Ovary (tissue), 3 donors: ENCODE measurements around the gene ABTB2.

Source experiments
- POLR2A ChIP-seq: fragments of 450-650 bp; IDR thresholded peaks from one replicate; pipeline ENCODE4 v1.6.1; 2017; ENCODE audit warnings: antibody characterized with exemption, mild to moderate bottlenecking, moderate library complexity
- TF ChIP-seq, protein P1 (sequence below), 3 donors: fragments of 450-650 bp in 2 of 3; fragments of 200-600 bp in 1 of 3; IDR thresholded peaks; one replicate each; pipeline versions ENCODE4 v1.5.1 to v1.8.0; 2016 to 2022; ENCODE audit warnings: antibody characterized with exemption in 3 of 3, mild to moderate bottlenecking in 1 of 3
- donor health status: DM: no; HTN: no; CAD: no.

DNA sequence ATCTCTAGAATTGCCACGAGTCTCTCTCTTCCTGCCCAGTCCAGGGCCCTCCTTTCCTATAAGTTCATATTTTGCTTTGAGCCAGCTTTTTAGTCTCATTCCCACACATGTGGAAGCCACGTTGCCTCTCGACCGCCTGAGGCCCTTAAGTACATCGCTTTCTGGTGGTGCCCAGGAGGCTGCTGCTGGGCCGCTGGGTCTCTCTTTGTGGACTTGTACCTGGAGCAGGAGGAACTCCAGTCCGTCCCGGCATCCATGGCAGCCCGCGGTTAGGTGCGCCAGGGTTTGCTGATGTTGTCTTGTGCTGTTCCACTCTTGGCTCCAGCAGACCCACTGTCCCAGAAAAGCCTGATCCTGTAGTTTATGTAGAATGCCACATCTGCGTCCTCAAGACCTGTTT lies 211.4 kb downstream of the ABTB2 start:
- TF ChIP-seq, protein P1, sequence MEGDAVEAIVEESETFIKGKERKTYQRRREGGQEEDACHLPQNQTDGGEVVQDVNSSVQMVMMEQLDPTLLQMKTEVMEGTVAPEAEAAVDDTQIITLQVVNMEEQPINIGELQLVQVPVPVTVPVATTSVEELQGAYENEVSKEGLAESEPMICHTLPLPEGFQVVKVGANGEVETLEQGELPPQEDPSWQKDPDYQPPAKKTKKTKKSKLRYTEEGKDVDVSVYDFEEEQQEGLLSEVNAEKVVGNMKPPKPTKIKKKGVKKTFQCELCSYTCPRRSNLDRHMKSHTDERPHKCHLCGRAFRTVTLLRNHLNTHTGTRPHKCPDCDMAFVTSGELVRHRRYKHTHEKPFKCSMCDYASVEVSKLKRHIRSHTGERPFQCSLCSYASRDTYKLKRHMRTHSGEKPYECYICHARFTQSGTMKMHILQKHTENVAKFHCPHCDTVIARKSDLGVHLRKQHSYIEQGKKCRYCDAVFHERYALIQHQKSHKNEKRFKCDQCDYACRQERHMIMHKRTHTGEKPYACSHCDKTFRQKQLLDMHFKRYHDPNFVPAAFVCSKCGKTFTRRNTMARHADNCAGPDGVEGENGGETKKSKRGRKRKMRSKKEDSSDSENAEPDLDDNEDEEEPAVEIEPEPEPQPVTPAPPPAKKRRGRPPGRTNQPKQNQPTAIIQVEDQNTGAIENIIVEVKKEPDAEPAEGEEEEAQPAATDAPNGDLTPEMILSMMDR (IDR thresholded peaks at IDR 0.05): no peak
- no peak for TF ChIP-seq POLR2A
